Ishikawa (cell line): Measurements from ENCODE around the gene LCE5A.

ENCODE experiments used
- CEBPB ChIP-seq: IDR thresholded peaks from 2 replicates; pipeline ENCODE4 v1.6.1; 2012
- CREB1 ChIP-seq: IDR thresholded peaks from 2 replicates; pipeline ENCODE4 v1.6.1; 2012; ENCODE audit warnings: low read depth
- EGR1 ChIP-seq: IDR thresholded peaks from 2 replicates; pipeline ENCODE4 v1.6.1; 2012
- EP300 ChIP-seq: IDR thresholded peaks from 2 replicates; pipeline ENCODE4 v1.6.1; 2012; ENCODE audit warnings: borderline replicate concordance
- FOXM1 ChIP-seq: IDR thresholded peaks from 2 replicates; pipeline ENCODE4 v1.6.1; 2012; ENCODE audit warnings: low read depth, borderline replicate concordance
- MAX ChIP-seq: IDR thresholded peaks from 2 replicates; pipeline ENCODE4 v1.6.1; 2012
- NFIC ChIP-seq: IDR thresholded peaks from 2 replicates; pipeline ENCODE4 v1.6.1; 2012
- RAD21 ChIP-seq: IDR thresholded peaks from 2 replicates; pipeline ENCODE4 v1.6.1; 2012; ENCODE audit warnings: low read depth
- REST ChIP-seq: IDR thresholded peaks from 2 replicates; pipeline ENCODE4 v1.6.1; 2012; ENCODE audit warnings: low read depth, mild to moderate bottlenecking
- TAF1 ChIP-seq: IDR thresholded peaks from 2 replicates; pipeline ENCODE4 v1.6.1; 2012; ENCODE audit warnings: low read depth, mild to moderate bottlenecking
- TCF12 ChIP-seq: IDR thresholded peaks from 2 replicates; pipeline ENCODE4 v1.6.1; 2012; ENCODE audit warnings: low read depth
- TEAD4 ChIP-seq: IDR thresholded peaks from 2 replicates; pipeline ENCODE4 v1.6.1; 2012
- USF1 ChIP-seq: IDR thresholded peaks from 2 replicates; pipeline ENCODE4 v1.6.1; 2012
- YY1 ChIP-seq: IDR thresholded peaks from 2 replicates; pipeline ENCODE4 v1.6.1; 2012; ENCODE audit warnings: low read depth
- ZBTB7A ChIP-seq: IDR thresholded peaks from 2 replicates; pipeline ENCODE4 v1.6.1; 2012; ENCODE audit warnings: low read depth

The LCE5A gene

GRCh38 chr1:152495066-152495675 is 15.4 kb upstream of the LCE5A start:
- TF ChIP-seq YY1 (no peak), EP300 (no peak), RAD21 (0 out of 2 replicates have a peak, but pooled peaks have one; percentile 7), TEAD4 (no peak)

GRCh38 chr1:152497273-152497672 is 13.3 kb upstream of the LCE5A start:
- no peak for TF ChIP-seq USF1
- no peak for TF ChIP-seq FOXM1
- no peak for TF ChIP-seq TAF1
- no peak for TF ChIP-seq ZBTB7A
- no peak for TF ChIP-seq CREB1
- TF ChIP-seq TCF12: no peak
- no peak for TF ChIP-seq RAD21
- TF ChIP-seq CEBPB: no peak
- no peak for TF ChIP-seq EGR1
- TF ChIP-seq TEAD4: no peak
- no peak for TF ChIP-seq YY1
- no peak for TF ChIP-seq REST
- TF ChIP-seq MAX: no peak
- TF ChIP-seq NFIC: no peak
- TF ChIP-seq EP300: no peak

GRCh38 chr1:152501704-152502103 is 8.9 kb upstream of the LCE5A start:
- TF ChIP-seq CEBPB (no peak), RAD21 (no peak), TCF12 (no peak), TAF1 (no peak), TEAD4 (no peak), EGR1 (no peak), ZBTB7A (no peak), EP300 (no peak), CREB1 (no peak), USF1 (no peak), FOXM1 (no peak), YY1 (no peak), MAX (no peak), REST (no peak), NFIC (no peak)

GRCh38 chr1:152502496-152503180 is 8.0 kb upstream of the LCE5A start:
- TF ChIP-seq TAF1 (no peak), EGR1 (no peak), RAD21 (no peak), ZBTB7A (no peak), EP300 (no peak), CREB1 (no peak), MAX (no peak), FOXM1 (no peak), REST (no peak), TCF12 (no peak), YY1 (no peak), NFIC (no peak), TEAD4 (no peak), USF1 (no peak), CEBPB (no peak)
